PC-3 (cell line): ENCODE results near the gene CDC42EP5. TPM values are rescaled to one million over a fixed set of nuclear protein-coding genes. Genes with fewer than 3 reads are reported as not detected.

Source experiments
- total RNA-seq: library from RNA; depleted of rRNA; stranded (reverse); fragments of >200 nt; gene quantifications from 2 replicates; pipeline ENCODE4 v1.2.3, GENCODE V29; 2014; rRNA removed

CDC42EP5 gene
- total RNA-seq, 1 experiment from 2014 or later = 0.73 TPM

Other genes with a start within 250 kb of the CDC42EP5 start
- not detected in 2 replicates for gene LILRA6, start 230.5 kb downstream of the CDC42EP5 start, total RNA-seq
- gene LILRB5, start 216.0 kb downstream of the CDC42EP5 start, total RNA-seq = not detected in 2 replicates
- not detected in 2 replicates for gene LILRB2, start 192.2 kb downstream of the CDC42EP5 start, total RNA-seq
- not detected in 2 replicates for gene LILRA5, start 160.1 kb downstream of the CDC42EP5 start, total RNA-seq
- gene LILRA4, start 134.1 kb downstream of the CDC42EP5 start, total RNA-seq = not detected in 2 replicates
- gene LAIR1, start 108.4 kb downstream of the CDC42EP5 start, total RNA-seq = not detected in 2 replicates
- 1.1 and 3.7 TPM in 2 replicates for gene TTYH1, start 57.8 kb downstream of the CDC42EP5 start, total RNA-seq
- 55.5 and 65.8 TPM in 2 replicates for gene LENG8, start 24.1 kb downstream of the CDC42EP5 start, total RNA-seq
- gene LENG9, start 9.5 kb downstream of the CDC42EP5 start, total RNA-seq = 7.1 and 12.6 TPM in 2 replicates
- not detected in 2 replicates for gene LAIR2, start 29.5 kb upstream of the CDC42EP5 start, total RNA-seq
- gene LILRA2, start 100.5 kb upstream of the CDC42EP5 start, total RNA-seq = not detected in 2 replicates
- not detected in 2 replicates for gene LILRA1, start 120.3 kb upstream of the CDC42EP5 start, total RNA-seq
- not detected in 2 replicates for gene LILRB1, start 157.2 kb upstream of the CDC42EP5 start, total RNA-seq
- not detected in 2 replicates for gene LILRB4, start 189.7 kb upstream of the CDC42EP5 start, total RNA-seq